ENCODE results near the gene FUT9. TPM values are rescaled to one million over a fixed set of nuclear protein-coding genes. Genes with fewer than 3 reads are reported as not detected.

The FUT9 gene
- total RNA-seq, 1 donor from 2014 or later, result not detected

GRCh38 chr6:96227135-96227534 is 211.4 kb downstream of the FUT9 start:
- Histone ChIP-seq H3K36me3 (ENCODE audit: control insufficient read depth, insufficient read depth, low read length) (no peaks in the 10 kb centered on the region), H3K27me3 (ENCODE audit: control insufficient read depth, insufficient read depth, low read length) (no peaks in the 10 kb centered on the region), H3K4me3 (ENCODE audit: low read depth, low read length) (no peak overlapping the region)
- DNase-seq (ENCODE audit: low read depth), result no peak
- FAIRE-seq, result no peak
- TF ChIP-seq CTCF (IDR thresholded peaks at IDR 0.05; ENCODE audit: insufficient read depth, low read length, severe bottlenecking), result no peak

DNA sequence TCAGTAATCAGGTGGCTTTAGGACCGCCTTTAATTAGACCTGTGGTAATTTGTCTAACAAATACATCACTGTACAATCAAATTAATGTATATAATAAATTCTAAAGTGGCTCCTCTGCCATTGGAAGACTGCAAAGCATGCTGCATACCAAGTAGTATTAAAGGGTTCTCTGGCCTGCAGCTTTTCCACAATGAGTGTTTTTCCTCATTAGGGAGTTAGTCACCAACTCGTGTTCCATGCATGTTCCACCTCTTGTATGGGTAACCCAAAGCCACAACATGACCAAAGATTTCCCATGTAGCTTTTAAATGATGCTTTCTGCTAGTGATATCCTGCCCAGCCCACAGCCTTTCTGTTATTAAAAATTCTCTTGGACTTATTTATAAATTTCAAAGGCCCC is 218.7 kb downstream of the FUT9 start:
- no peak for TF ChIP-seq CTCF (IDR thresholded peaks at IDR 0.05; ENCODE audit: insufficient read depth, low read length, severe bottlenecking)
- DNase-seq (ENCODE audit: low read depth) (no peak), FAIRE-seq (no peak)
- Histone ChIP-seq H3K4me3 (ENCODE audit: low read depth, low read length) (no peak overlapping the region), H3K27me3 (ENCODE audit: control insufficient read depth, insufficient read depth, low read length) (no peaks in the 10 kb centered on the region), H3K36me3 (ENCODE audit: control insufficient read depth, insufficient read depth, low read length) (no peaks in the 10 kb centered on the region)

DNA sequence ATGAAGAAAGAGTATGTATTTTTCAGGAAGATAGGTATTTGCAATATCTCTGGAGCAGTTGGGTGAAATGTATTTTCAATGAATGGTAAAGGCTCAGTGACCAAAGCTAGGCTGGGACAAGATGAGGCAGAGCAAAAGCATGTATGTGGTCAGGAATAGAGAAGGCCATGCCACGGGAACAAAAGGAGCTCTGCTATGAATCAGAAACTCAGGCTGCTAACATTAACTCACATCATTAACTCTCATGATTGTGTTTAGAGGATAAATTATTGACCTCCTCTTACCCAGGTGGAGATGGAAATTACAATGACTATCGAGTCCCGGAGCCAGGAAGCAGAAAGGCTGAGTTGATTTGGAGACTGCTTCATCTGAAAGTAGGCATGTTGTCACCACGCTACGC is 220.2 kb downstream of the FUT9 start:
- DNase-seq (ENCODE audit: low read depth) (peak; percentile 22), FAIRE-seq (peak; percentile 91)
- Histone ChIP-seq H3K27me3 (ENCODE audit: control insufficient read depth, insufficient read depth, low read length) (no peaks in the 10 kb centered on the region), H3K4me3 (ENCODE audit: low read depth, low read length) (no peak overlapping the region), H3K36me3 (ENCODE audit: control insufficient read depth, insufficient read depth, low read length) (no peaks in the 10 kb centered on the region)
- no peak for TF ChIP-seq CTCF (IDR thresholded peaks at IDR 0.05; ENCODE audit: insufficient read depth, low read length, severe bottlenecking)

- Histone ChIP-seq H3K36me3 (ENCODE audit: control insufficient read depth, insufficient read depth, low read length) (no peaks in the 10 kb centered on the region), H3K4me3 (ENCODE audit: low read depth, low read length) (no peak overlapping the region), H3K27me3 (ENCODE audit: control insufficient read depth, insufficient read depth, low read length) (no peaks in the 10 kb centered on the region)
- TF ChIP-seq CTCF (IDR thresholded peaks at IDR 0.05; ENCODE audit: insufficient read depth, low read length, severe bottlenecking), result no peak
- FAIRE-seq (no peak), DNase-seq (ENCODE audit: low read depth) (no peak)
Observed at GRCh38 chr6:96236471-96236870, 220.7 kb downstream of the FUT9 start.

GRCh38 chr6:96237638-96238347 is 222.0 kb downstream of the FUT9 start:
- no peak for FAIRE-seq

More at GRCh38 chr6:96237638-96238347, 222.0 kb downstream of the FUT9 start:
- H3K4me3 ChIP-seq (ENCODE audit: low read depth, low read length), result no peak overlapping the region
- H3K36me3 ChIP-seq (ENCODE audit: control insufficient read depth, insufficient read depth, low read length), result no peaks in the 10 kb centered on the region
- TF ChIP-seq CTCF (IDR thresholded peaks at IDR 0.05; ENCODE audit: insufficient read depth, low read length, severe bottlenecking), result no peak
- H3K27me3 ChIP-seq (ENCODE audit: control insufficient read depth, insufficient read depth, low read length), result no peaks in the 10 kb centered on the region
- DNase-seq (ENCODE audit: low read depth), result no peak
